SK-N-MC (cell line): Measurements from ENCODE around the gene DGKD.

Experiments used
- DNase-seq: peaks from one replicate; pipeline ENCODE4 v3.0.0-alpha.2; 2011; ENCODE audit warnings: low read depth, low spot score
- H3K27ac ChIP-seq: fragments of 200-600 bp; sonication (generic); 2 replicates; pipeline ENCODE4 v1.5.1; 2016; ENCODE audit warnings: mixed run types
- H3K36me3 ChIP-seq: fragments of 200-600 bp; sonication (generic); 2 replicates; pipeline ENCODE4 v1.6.1; 2017; ENCODE audit warnings: antibody characterized with exemption, low read length, mixed read lengths; ENCODE audit not compliant: insufficient read depth
- H3K4me3 ChIP-seq: fragments of 200-600 bp; sonication (generic); 2 replicates; pipeline ENCODE4 v1.5.1; 2016
- H3K9ac ChIP-seq: fragments of 200-600 bp; sonication (generic); 2 replicates; pipeline ENCODE4 v1.8.0; 2017; ENCODE audit warnings: mixed run types, mixed read lengths; ENCODE audit not compliant: insufficient read length
- H3K9me3 ChIP-seq: fragments of 200-600 bp; sonication (generic); 2 replicates; pipeline ENCODE4 v1.6.1; 2017; ENCODE audit warnings: low read depth, mild to moderate bottlenecking, antibody characterized with exemption, low read length, moderate library complexity, mixed read lengths
- EZH2 ChIP-seq: fragments of 200-600 bp; sonication (generic); IDR thresholded peaks from one replicate; pipeline ENCODE4 v1.6.1; 2017; ENCODE audit warnings: antibody characterized with exemption
- FOXP2 ChIP-seq: optimal IDR thresholded peaks from 2 replicates; pipeline ENCODE3; 2011; ENCODE audit warnings: mild to moderate bottlenecking, moderate library complexity; ENCODE audit not compliant: insufficient read depth; ENCODE audit errors: extremely low read length, control extremely low read depth
- POLR2AphosphoS5 ChIP-seq: IDR thresholded peaks from 2 replicates; pipeline ENCODE4 v1.6.1; 2012; ENCODE audit warnings: mild to moderate bottlenecking, low read depth, low read length, borderline replicate concordance

The DGKD gene

GRCh38 chr2:233486357-233486756, 132.1 kb downstream of the DGKD start:
- no peak overlapping the region for H3K27ac ChIP-seq
- H3K9ac ChIP-seq, result no peak overlapping the region
- TF ChIP-seq POLR2AphosphoS5, result no peak
- no peak for DNase-seq
- no peaks in the 10 kb centered on the region for H3K9me3 ChIP-seq
- H3K36me3 ChIP-seq, result peaks cover 55% of the 10 kb centered on the region
- no peak overlapping the region for H3K4me3 ChIP-seq

- H3K9me3 ChIP-seq, result no peaks in the 10 kb centered on the region
- peaks cover 54% of the 10 kb centered on the region for H3K36me3 ChIP-seq
- peak overlapping the region; percentile 58 for H3K27ac ChIP-seq
- DNase-seq, result no peak
- TF ChIP-seq EZH2 (no peak), POLR2AphosphoS5 (no peak), FOXP2 (no peak)
- no peak overlapping the region for H3K4me3 ChIP-seq
- H3K9ac ChIP-seq, result no peak overlapping the region
Observed at GRCh38 chr2:233486778-233487552, 132.7 kb downstream of the DGKD start.

- Histone ChIP-seq H3K9me3 (no peaks in the 10 kb centered on the region), H3K4me3 (no peak overlapping the region), H3K36me3 (peaks cover 48% of the 10 kb centered on the region), H3K27ac (peak overlapping the region; percentile 58; the same call in 1 of the 2 replicates), H3K9ac (no peak overlapping the region)
- TF ChIP-seq POLR2AphosphoS5 (no peak), FOXP2 (no peak), EZH2 (no peak)
- no peak for DNase-seq
Observed at GRCh38 chr2:233487748-233488345, 133.6 kb downstream of the DGKD start.

- Histone ChIP-seq H3K27ac (no peak overlapping the region), H3K9ac (no peak overlapping the region), H3K9me3 (no peaks in the 10 kb centered on the region), H3K36me3 (peaks cover 43% of the 10 kb centered on the region), H3K4me3 (no peak overlapping the region)
- no peak for DNase-seq
- TF ChIP-seq FOXP2, result no peak
Observed at GRCh38 chr2:233489143-233489542, 134.8 kb downstream of the DGKD start.

GRCh38 chr2:233489666-233490065, 135.4 kb downstream of the DGKD start:
- TF ChIP-seq POLR2AphosphoS5, result no peak
- TF ChIP-seq FOXP2, result no peak
- TF ChIP-seq EZH2, result no peak
- H3K27ac ChIP-seq, result 0 out of 2 replicates have a peak overlapping the region, but pooled peaks have one; percentile 39
- H3K9me3 ChIP-seq, result no peaks in the 10 kb centered on the region
- H3K4me3 ChIP-seq, result no peak overlapping the region
- peaks cover 44% of the 10 kb centered on the region for H3K36me3 ChIP-seq
- DNase-seq, result no peak
- no peak overlapping the region for H3K9ac ChIP-seq

- no peaks in the 10 kb centered on the region for H3K9me3 ChIP-seq
- no peak for DNase-seq
- H3K27ac ChIP-seq, result no peak overlapping the region
- peaks cover 41% of the 10 kb centered on the region for H3K36me3 ChIP-seq
- TF ChIP-seq FOXP2 (no peak), POLR2AphosphoS5 (no peak), EZH2 (no peak)
- no peak overlapping the region for H3K9ac ChIP-seq
- no peak overlapping the region for H3K4me3 ChIP-seq
Observed at GRCh38 chr2:233490831-233491230, 136.5 kb downstream of the DGKD start.

GRCh38 chr2:233491326-233491725, 137.0 kb downstream of the DGKD start:
- Histone ChIP-seq H3K9ac (no peak overlapping the region), H3K9me3 (no peaks in the 10 kb centered on the region), H3K4me3 (no peak overlapping the region), H3K27ac (no peak overlapping the region), H3K36me3 (peaks cover 42% of the 10 kb centered on the region)
- no peak for TF ChIP-seq FOXP2
- TF ChIP-seq POLR2AphosphoS5, result no peak
- TF ChIP-seq EZH2, result no peak
- no peak for DNase-seq

GRCh38 chr2:233492078-233492477, 137.8 kb downstream of the DGKD start:
- Histone ChIP-seq H3K9me3 (no peaks in the 10 kb centered on the region), H3K4me3 (no peak overlapping the region), H3K36me3 (peaks cover 42% of the 10 kb centered on the region), H3K9ac (no peak overlapping the region), H3K27ac (no peak overlapping the region)
- no peak for DNase-seq
- TF ChIP-seq POLR2AphosphoS5 (no peak), EZH2 (no peak), FOXP2 (no peak)
